Upper lobe of left lung (tissue), 6 donors: ENCODE measurements around the gene ADAR. TPM values are rescaled to one million over a fixed set of nuclear protein-coding genes. Genes with fewer than 3 reads are reported as not detected.
"Not testable (repeated sequence)": the region's sequence is repeated elsewhere in the genome, so short reads cannot be mapped to it uniquely, and the experiment has no call there.

ENCODE experiments used
- ATAC-seq, 2 donors: fragments of 200-7000 bp; cut with Tn5 transposase; one replicate each; pipeline ENCODE4 v1.9.1; 2022; ENCODE audit warnings: mild to moderate bottlenecking in 2 of 2, moderate library complexity in 2 of 2; ENCODE audit not compliant: low FRiP score in 2 of 2
- DNase-seq, 2 donors: peaks; one replicate each; pipeline ENCODE4 v3.0.0-alpha.2; 2019 to 2020
- H3K27ac ChIP-seq, 4 donors: fragments of 200-600 bp; sonication (generic); one replicate each; pipeline ENCODE4 v1.5.1; 2016 to 2019
- H3K27me3 ChIP-seq, 4 donors: fragments of 200-600 bp; sonication (generic); one replicate each; pipeline ENCODE4 v1.5.1; 2017 to 2019
- H3K36me3 ChIP-seq, 4 donors: fragments of 200-600 bp; sonication (generic); one replicate each; pipeline ENCODE4 v1.5.1; 2016 to 2019
- H3K4me1 ChIP-seq, 4 donors: fragments of 200-600 bp; sonication (generic); one replicate each; pipeline ENCODE4 v1.5.1; 2018 to 2019
- H3K4me3 ChIP-seq, 4 donors: fragments of 200-600 bp; sonication (generic); one replicate each; pipeline ENCODE4 v1.5.1; 2017 to 2019; ENCODE audit warnings: mild to moderate bottlenecking in 2 of 4, moderate library complexity in 1 of 4
- H3K9me3 ChIP-seq, 4 donors: fragments of 200-600 bp; sonication (generic); one replicate each; pipeline ENCODE4 v1.5.1; 2018 to 2019
- CTCF ChIP-seq, 6 experiments: fragments of 450-650 bp in 4 of 6; fragments of 200-600 bp in 2 of 6; sonication (generic) in 2 of 6; IDR thresholded peaks; one replicate each; pipeline ENCODE4 v1.5.1; 2016 to 2019; ENCODE audit warnings: antibody characterized with exemption in 6 of 6
- EP300 ChIP-seq, 4 donors: sonication (generic); formaldehyde crosslinking; IDR thresholded peaks; one replicate each; pipeline ENCODE4 v1.5.1; 2017; ENCODE audit warnings: antibody characterized with exemption in 4 of 4, control low read depth in 2 of 4
- POLR2A ChIP-seq, 4 donors: fragments of 450-650 bp; IDR thresholded peaks; one replicate each; pipeline ENCODE4 v1.5.1; 2016 to 2017; ENCODE audit warnings: antibody characterized with exemption in 4 of 4, mild to moderate bottlenecking in 2 of 4
- POLR2AphosphoS5 ChIP-seq, 2 donors: sonication (generic); formaldehyde crosslinking; IDR thresholded peaks; one replicate each; pipeline ENCODE4 v1.5.1; 2017; ENCODE audit warnings: antibody characterized with exemption in 2 of 2
- WGBS, 2 donors: methylation state at CpG; one replicate each; pipeline ENCODE4 v1.1.5; 2017 to 2018; 5-methylcytosine and 5-hydroxymethylcytosine counted together
- total RNA-seq, 6 donors: library from RNA; depleted of rRNA in 4 of 6; stranded (reverse); fragments of >200 nt in 4 of 6; gene quantifications; one replicate each; pipeline versions ENCODE4 v1.1.0 to v1.2.1, GENCODE V29; 2016 to 2021
- donor health status: DM: no; HTN: no; CAD: no; lungs with moderate emphysema.
- donor health status: DM: no; HTN: yes; CAD: no; lungs with severe emphysema.

ADAR gene
- 100 to 1,000 TPM; 113 to 226 (median 156) TPM for total RNA-seq

- WGBS, 2 donors = 0 to 1% methylated on average over 14 to 46 of the region's 59 CpGs
- Histone ChIP-seq H3K27ac (peak within 1 kb of the TSS; percentile 97), H3K4me3 (peak within 1 kb of the TSS; percentile 36 to 86 (median 63)), H3K27me3 (no peaks in the 10 kb centered on the region), H3K4me1 (peaks cover 41 to 55% (median 50%) of the 10 kb centered on the region in 4 donors), H3K36me3 (peaks cover 0 to 5% (median 0%) of the 10 kb centered on the region in 4 donors), H3K9me3 (no peaks in the 10 kb centered on the region)
- ATAC-seq = peak; percentile 94 to 97
- TF ChIP-seq POLR2A (IDR thresholded peaks at IDR 0.05) (peak in 3 of 4 donors; percentile 58 to 81 (median 60)), POLR2AphosphoS5 (IDR thresholded peaks at IDR 0.05) (peak; percentile 64 to 74), CTCF (IDR thresholded peaks at IDR 0.05) (peak in 2 of 6 experiments; percentile 5 to 9), EP300 (IDR thresholded peaks at IDR 0.05) (no peak)
- DNase-seq = peak; percentile 94 to 96
Observed at GRCh38 chr1:154607609-154608396, at the start of gene ADAR. TSS of gene ADAR (minus strand) at chr1:154608186. CDS start at chr1:154608006, 180 bp downstream.

DNA sequence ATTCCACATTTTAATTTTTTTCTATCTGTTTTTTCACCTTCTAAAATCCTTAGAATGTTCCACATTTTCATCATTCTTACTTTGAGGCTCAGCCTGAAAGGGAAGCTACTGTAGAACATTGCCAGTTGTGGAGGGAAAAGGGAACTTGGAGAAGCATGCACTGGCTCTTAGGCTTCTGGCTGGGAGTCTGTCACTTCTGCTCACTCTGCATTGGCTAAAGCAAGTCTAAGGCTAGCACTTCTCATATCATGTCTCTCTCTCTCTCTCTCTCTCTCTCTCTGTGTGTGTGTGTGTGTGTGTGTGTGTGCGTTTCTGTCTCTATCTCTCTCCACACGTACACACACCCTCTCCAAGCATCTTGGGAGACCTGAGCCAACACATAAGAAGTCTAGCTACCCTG, 49.6 kb upstream of the ADAR start:
- Histone ChIP-seq H3K27ac (no peak overlapping the region), H3K27me3 (no peaks in the 10 kb centered on the region), H3K9me3 (no peaks in the 10 kb centered on the region), H3K4me1 (no peaks in the 10 kb centered on the region), H3K4me3 (no peak overlapping the region), H3K36me3 (no peaks in the 10 kb centered on the region)
- DNase-seq (no peak), ATAC-seq (no peak)
- 31 to 43% methylated on average over 2 of the region's 2 CpGs for WGBS, 2 donors
- no peak for TF ChIP-seq EP300 (IDR thresholded peaks at IDR 0.05)
- TF ChIP-seq CTCF (IDR thresholded peaks at IDR 0.05) = no peak
- TF ChIP-seq POLR2AphosphoS5 (IDR thresholded peaks at IDR 0.05) = no peak
- no peak for TF ChIP-seq POLR2A (IDR thresholded peaks at IDR 0.05)

DNA sequence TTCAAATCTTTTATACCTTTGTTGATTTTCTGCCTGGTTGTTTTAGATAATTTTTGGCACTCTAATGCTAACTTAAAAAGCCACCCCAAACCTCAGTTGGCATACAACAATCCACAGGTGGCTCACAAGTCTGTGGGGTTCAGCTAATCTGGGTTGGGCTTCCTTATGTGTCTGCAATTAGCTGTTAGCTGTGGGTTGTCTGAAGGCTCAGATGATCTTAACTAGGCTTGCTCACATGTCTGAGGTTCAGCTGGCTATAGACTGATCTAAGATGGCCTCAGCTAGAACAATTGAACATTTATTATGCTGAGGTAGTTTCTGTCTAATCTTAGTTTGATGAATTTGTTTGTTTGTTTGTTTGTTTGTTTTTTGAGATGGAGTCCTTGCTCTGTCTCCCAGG, 44.9 kb upstream of the ADAR start:
- Histone ChIP-seq H3K27ac (no peak overlapping the region), H3K4me1 (no peaks in the 10 kb centered on the region), H3K4me3 (no peak overlapping the region), H3K9me3 (no peaks in the 10 kb centered on the region), H3K36me3 (no peaks in the 10 kb centered on the region), H3K27me3 (no peaks in the 10 kb centered on the region)
- ATAC-seq (no peak), DNase-seq (no peak)
- TF ChIP-seq EP300 (IDR thresholded peaks at IDR 0.05) (no peak), CTCF (IDR thresholded peaks at IDR 0.05) (no peak), POLR2A (IDR thresholded peaks at IDR 0.05) (no peak), POLR2AphosphoS5 (IDR thresholded peaks at IDR 0.05) (no peak)

GRCh38 chr1:154644724-154645123, 36.7 kb upstream of the ADAR start:
- DNase-seq, H3K36me3 ChIP-seq, H3K4me1 ChIP-seq, H3K4me3 ChIP-seq, ATAC-seq, H3K9me3 ChIP-seq, H3K27me3 ChIP-seq: not testable (repeated sequence)
- peak overlapping the region in 1 of 4 donors; percentile 35 for H3K27ac ChIP-seq
- WGBS, 2 donors = 98 to 100% methylated on average over 3 of the region's 3 CpGs

- TF ChIP-seq POLR2A (IDR thresholded peaks at IDR 0.05) (no peak), CTCF (IDR thresholded peaks at IDR 0.05) (no peak), POLR2AphosphoS5 (IDR thresholded peaks at IDR 0.05) (no peak), EP300 (IDR thresholded peaks at IDR 0.05) (no peak)
- ATAC-seq (no peak), DNase-seq (no peak)
- H3K4me1 ChIP-seq = no peaks in the 10 kb centered on the region
- H3K9me3 ChIP-seq = peaks cover 0 to 6% (median 0%) of the 10 kb centered on the region in 4 donors
- no peaks in the 10 kb centered on the region for H3K36me3 ChIP-seq
- H3K4me3 ChIP-seq = no peak overlapping the region
- no peaks in the 10 kb centered on the region for H3K27me3 ChIP-seq
- H3K27ac ChIP-seq = no peak overlapping the region
- 81 to 90% methylated on average over 1 of the region's 1 CpG for WGBS, 2 donors
Observed at GRCh38 chr1:154641534-154641933, 33.5 kb upstream of the ADAR start.
